Smooth muscle cell (in vitro differentiated cells): ENCODE measurements around the gene CABP2. TPM values are rescaled to one million over a fixed set of nuclear protein-coding genes. Genes with fewer than 3 reads are reported as not detected.

Experiments
- DNase-seq: peaks from one replicate; lab custom pipeline; 2025; ENCODE audit not compliant: unreplicated experiment; lab: John Stamatoyannopoulos, UW
- H2AFZ ChIP-seq: fragments of 200-600 bp; sonication (generic); 2 replicates; pipeline ENCODE4 v1.6.0; 2016; ENCODE audit warnings: antibody characterized with exemption, low read depth, mild to moderate bottlenecking
- H3F3A ChIP-seq: fragments of 200-600 bp; sonication (generic); 2 replicates; pipeline ENCODE4 v1.6.0; 2017; ENCODE audit warnings: antibody characterized with exemption, low read depth
- H3K27ac ChIP-seq: fragments of 200-600 bp; sonication (generic); 2 replicates; pipeline ENCODE4 v1.5.1; 2016; ENCODE audit warnings: low read depth, mild to moderate bottlenecking
- H3K27me3 ChIP-seq: fragments of 200-600 bp; sonication (generic); 2 replicates; pipeline ENCODE4 v1.6.1; 2016; ENCODE audit warnings: low read depth, mild to moderate bottlenecking
- H3K36me3 ChIP-seq: fragments of 200-600 bp; sonication (generic); 2 replicates; pipeline ENCODE4 v1.5.1; 2016; ENCODE audit warnings: low read depth
- H3K4me1 ChIP-seq: fragments of 200-600 bp; sonication (generic); 2 replicates; pipeline ENCODE4 v1.5.1; 2016; ENCODE audit warnings: low read depth
- H3K4me2 ChIP-seq: fragments of 200-600 bp; sonication (generic); 2 replicates; pipeline ENCODE4 v1.6.0; 2016; ENCODE audit warnings: mild to moderate bottlenecking
- H3K4me3 ChIP-seq: fragments of 200-600 bp; sonication (generic); 2 replicates; pipeline ENCODE4 v1.5.1; 2016; ENCODE audit warnings: mild to moderate bottlenecking
- H3K79me2 ChIP-seq: fragments of 200-600 bp; sonication (generic); 2 replicates; pipeline ENCODE4 v1.6.0; 2016; ENCODE audit warnings: low read depth, mild to moderate bottlenecking
- H3K9ac ChIP-seq: fragments of 200-600 bp; sonication (generic); 2 replicates; pipeline ENCODE4 v1.6.0; 2016; ENCODE audit warnings: low read depth
- H3K9me3 ChIP-seq: fragments of 200-600 bp; sonication (generic); replicated peaks from 2 replicates; pipeline ENCODE4 v1.5.1; 2016; ENCODE audit warnings: low read depth
- H4K20me1 ChIP-seq: fragments of 200-600 bp; sonication (generic); 2 replicates; pipeline ENCODE4 v1.6.0; 2016; ENCODE audit warnings: low read depth
- CTCF ChIP-seq: fragments of 200-600 bp; sonication (generic); IDR thresholded peaks from 2 replicates; pipeline ENCODE4 v1.5.1; 2017; ENCODE audit warnings: borderline replicate concordance, mild to moderate bottlenecking, antibody characterized with exemption; ENCODE audit not compliant: insufficient read depth, poor library complexity, severe bottlenecking
- WGBS: methylation state at CpG from one replicate; pipeline ENCODE4 v1.1.7; 2016; ENCODE audit warnings: low lambda C conversion rate; 5-methylcytosine and 5-hydroxymethylcytosine counted together
- polyA plus RNA-seq: library from polyadenylated mRNA; unstranded; fragments of >200 nt; fragmentation: Nextera tagmentation; extraction: Ambion mirVana; gene quantifications from 2 replicates; pipeline ENCODE4 v1.2.1, GENCODE V29; 2016
- total RNA-seq: library from RNA; depleted of rRNA; stranded (reverse); fragments of >200 nt; gene quantifications from 2 replicates; pipeline ENCODE4 v1.2.3, GENCODE V29; 2014

Gene CABP2
- total and polyA plus RNA-seq, 2 experiments from 2014 or later = not detected

DNA sequence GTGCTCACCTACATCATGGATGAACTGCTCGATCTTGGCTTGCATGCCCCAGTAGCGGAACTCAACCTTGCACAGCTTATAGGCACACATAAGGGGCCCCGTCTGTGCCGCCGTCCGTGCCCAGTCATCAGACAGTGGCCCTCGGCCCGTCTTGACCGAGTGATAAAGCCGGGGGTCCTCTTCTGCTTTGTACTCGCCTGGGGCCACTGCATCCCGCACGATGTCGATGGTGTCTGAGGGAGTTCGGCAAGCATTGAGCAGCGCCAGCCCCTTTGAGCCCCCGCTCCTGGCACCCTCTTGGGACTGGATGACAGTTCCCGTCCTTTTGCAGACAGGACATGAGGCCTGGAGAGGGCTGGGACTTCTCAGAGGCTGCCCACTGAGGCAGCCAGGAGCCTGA is 21.4 kb downstream of the CABP2 start:
- H3K9ac ChIP-seq = no peak overlapping the region
- no peak overlapping the region for H3K4me2 ChIP-seq
- H3K36me3 ChIP-seq = no peaks in the 10 kb centered on the region
- no peak overlapping the region for H2AFZ ChIP-seq
- H3K27ac ChIP-seq = no peak overlapping the region
- WGBS = over 99% methylated on average over 18 of the region's 18 CpGs
- TF ChIP-seq CTCF = no peak
- H3F3A ChIP-seq = peaks cover 4% of the 10 kb centered on the region
- H3K79me2 ChIP-seq = peaks cover 14% of the 10 kb centered on the region
- peaks cover 18% of the 10 kb centered on the region for H4K20me1 ChIP-seq
- H3K27me3 ChIP-seq = no peaks in the 10 kb centered on the region
- no peak overlapping the region for H3K4me3 ChIP-seq
- peaks cover 16% of the 10 kb centered on the region for H3K4me1 ChIP-seq
- H3K9me3 ChIP-seq = no peaks in the 10 kb centered on the region
- no peak for DNase-seq

DNA sequence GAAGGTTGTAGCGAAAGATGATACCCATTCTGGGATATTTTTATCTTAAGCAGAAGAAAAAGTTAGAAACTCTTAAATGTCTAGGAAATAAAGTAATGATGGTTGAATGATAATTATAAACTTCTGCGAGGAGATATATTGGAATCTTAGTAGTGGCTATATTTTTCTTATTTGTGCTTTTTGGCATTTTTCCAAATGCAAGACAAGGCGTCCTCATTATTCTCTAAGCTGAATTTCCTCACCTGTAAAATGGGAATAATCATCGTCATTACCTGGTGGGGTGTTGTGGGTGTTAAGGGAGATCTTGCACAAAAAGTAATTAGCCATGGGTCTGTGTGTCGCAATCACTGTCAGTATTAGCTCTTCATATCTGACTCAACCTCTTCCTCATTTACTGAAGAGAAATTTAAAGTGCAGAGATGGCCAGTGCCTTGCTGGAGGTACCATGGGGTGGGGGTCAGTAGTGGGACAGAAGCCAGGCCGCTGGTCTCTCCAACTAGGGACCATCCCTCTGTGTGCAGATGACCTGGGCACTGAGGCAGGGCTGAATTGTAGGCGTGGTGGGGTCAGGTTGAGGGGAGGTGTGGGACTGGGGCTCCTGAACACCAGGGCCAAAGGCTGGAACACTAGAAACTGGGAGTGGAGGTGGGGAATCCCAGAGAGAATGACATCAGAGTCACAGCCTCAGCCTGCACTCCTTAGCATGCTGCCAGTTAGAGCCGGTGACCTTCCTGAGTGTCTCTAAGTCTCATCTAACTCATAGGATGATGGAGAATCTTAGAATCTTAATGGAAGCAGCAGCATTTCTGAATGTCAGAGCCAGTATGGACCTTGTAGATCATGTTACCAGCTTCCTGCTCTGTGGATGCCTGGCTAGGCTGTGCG is 22.2 kb downstream of the CABP2 start:
- no peak overlapping the region for H3K27ac ChIP-seq
- no peak overlapping the region for H3K4me3 ChIP-seq
- peaks cover 18% of the 10 kb centered on the region for H4K20me1 ChIP-seq
- peaks cover 16% of the 10 kb centered on the region for H3K4me1 ChIP-seq
- no peaks in the 10 kb centered on the region for H3K27me3 ChIP-seq
- H3K36me3 ChIP-seq = no peaks in the 10 kb centered on the region
- no peak overlapping the region for H3K9ac ChIP-seq
- 97% methylated on average over 9 of the region's 9 CpGs for WGBS
- H3K9me3 ChIP-seq = no peaks in the 10 kb centered on the region
- TF ChIP-seq CTCF = no peak
- DNase-seq = no peak
- no peak overlapping the region for H3K4me2 ChIP-seq
- H2AFZ ChIP-seq = no peak overlapping the region
- H3F3A ChIP-seq = no peaks in the 10 kb centered on the region
- H3K79me2 ChIP-seq = peaks cover 14% of the 10 kb centered on the region

DNA sequence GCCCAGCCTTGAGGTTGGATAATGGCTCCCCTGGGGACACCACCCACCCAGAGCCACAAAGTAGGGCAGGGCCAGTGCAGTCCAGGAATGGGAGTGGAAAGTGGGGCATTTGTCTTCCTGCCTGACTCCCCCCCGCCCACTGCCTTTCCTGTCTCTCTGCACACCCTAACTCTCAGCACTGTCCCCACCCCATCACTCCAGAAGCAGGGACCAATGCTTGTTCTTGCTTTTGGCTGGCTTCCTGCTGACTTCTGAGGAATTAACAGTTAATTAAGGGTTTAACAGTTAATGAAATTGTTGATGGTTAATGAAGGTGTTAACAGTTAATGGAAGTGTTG is 22.8 kb downstream of the CABP2 start:
- no peak for TF ChIP-seq CTCF
- Histone ChIP-seq H3K9me3 (no peaks in the 10 kb centered on the region), H3F3A (no peaks in the 10 kb centered on the region), H3K27ac (no peak overlapping the region), H3K36me3 (no peaks in the 10 kb centered on the region), H3K4me2 (no peak overlapping the region), H3K4me3 (no peak overlapping the region), H2AFZ (no peak overlapping the region), H3K9ac (no peak overlapping the region), H3K79me2 (peaks cover 14% of the 10 kb centered on the region), H3K4me1 (peaks cover 12% of the 10 kb centered on the region), H4K20me1 (peaks cover 18% of the 10 kb centered on the region), H3K27me3 (no peaks in the 10 kb centered on the region)
- no peak for DNase-seq
- 100% methylated on average over 1 of the region's 1 CpG for WGBS

GRCh38 chr11:67499808-67500483 is 23.3 kb downstream of the CABP2 start:
- no peak overlapping the region for H3K27ac ChIP-seq
- WGBS = over 99% methylated on average over 21 of the region's 26 CpGs
- TF ChIP-seq CTCF = no peak
- H3K27me3 ChIP-seq = no peaks in the 10 kb centered on the region
- no peak overlapping the region for H3K4me2 ChIP-seq
- H3K4me1 ChIP-seq = peaks cover 10% of the 10 kb centered on the region
- H3F3A ChIP-seq = no peaks in the 10 kb centered on the region
- no peaks in the 10 kb centered on the region for H3K9me3 ChIP-seq
- no peak for DNase-seq
- H3K9ac ChIP-seq = no peak overlapping the region
- no peak overlapping the region for H2AFZ ChIP-seq
- H3K36me3 ChIP-seq = no peaks in the 10 kb centered on the region
- H3K79me2 ChIP-seq = peaks cover 14% of the 10 kb centered on the region
- H3K4me3 ChIP-seq = no peak overlapping the region
- peaks cover 18% of the 10 kb centered on the region for H4K20me1 ChIP-seq
